Measurements from ENCODE around the gene UBE2J2. TPM values are rescaled to one million over a fixed set of nuclear protein-coding genes. Genes with fewer than 3 reads are reported as not detected.

The UBE2J2 gene
- total RNA-seq, 1 donor from 2014 or later = 36.9 TPM

GRCh38 chr1:1284221-1285101 lies 10.8 kb upstream of the UBE2J2 start:
- no peaks in the 10 kb centered on the region for H3K9me3 ChIP-seq (replicated peaks)
- no peak overlapping the region for H3K27ac ChIP-seq (replicated peaks)
- H3K36me3 ChIP-seq = no peaks in the 10 kb centered on the region
- H3K27me3 ChIP-seq (ENCODE audit: low read depth) = peaks cover 34% of the 10 kb centered on the region
- intact Hi-C loops (cut with micrococcal nuclease) = no loop called here
- H3K4me3 ChIP-seq = no peak overlapping the region
- peaks cover 11% of the 10 kb centered on the region for H3K4me1 ChIP-seq
- TF ChIP-seq CTCF (IDR thresholded peaks at IDR 0.05; ENCODE audit: borderline replicate concordance) = no peak
- DNase-seq = no peak

GRCh38 chr1:1283821-1284220 lies 10.2 kb upstream of the UBE2J2 start:
- peaks cover 34% of the 10 kb centered on the region for H3K27me3 ChIP-seq (ENCODE audit: low read depth)
- H3K9me3 ChIP-seq (replicated peaks) = no peaks in the 10 kb centered on the region
- no peak for DNase-seq

DNA sequence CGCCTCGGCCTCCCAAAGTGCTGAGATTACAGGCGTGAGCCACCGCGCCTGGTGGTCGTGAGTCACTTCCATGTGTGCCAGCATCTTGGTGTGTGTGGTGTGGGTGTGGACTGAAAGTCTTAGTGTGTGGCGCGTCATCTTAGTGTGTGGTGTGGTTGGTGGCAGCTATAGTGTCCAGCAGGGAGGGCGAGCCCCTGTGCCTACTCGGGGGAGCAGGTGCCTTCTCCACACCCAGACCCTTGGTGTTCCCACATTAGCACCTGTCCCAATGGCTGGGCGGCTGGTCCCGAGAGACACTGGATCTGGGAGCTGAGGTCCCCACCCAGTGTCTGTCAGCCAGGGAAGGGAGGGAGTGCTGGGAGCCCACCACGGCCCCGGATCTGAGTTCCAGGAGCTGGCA lies 9.3 kb upstream of the UBE2J2 start:
- no peak overlapping the region for H3K27ac ChIP-seq (replicated peaks)
- H3K4me1 ChIP-seq = peaks cover 11% of the 10 kb centered on the region
- H3K36me3 ChIP-seq = no peaks in the 10 kb centered on the region
- no peaks in the 10 kb centered on the region for H3K9me3 ChIP-seq (replicated peaks)
- TF ChIP-seq CTCF (IDR thresholded peaks at IDR 0.05; ENCODE audit: borderline replicate concordance) = no peak
- peaks cover 34% of the 10 kb centered on the region for H3K27me3 ChIP-seq (ENCODE audit: low read depth)
- DNase-seq = no peak
- no peak overlapping the region for H3K4me3 ChIP-seq
- intact Hi-C loops (cut with micrococcal nuclease) = no loop called here

More at GRCh38 chr1:1283821-1284220, 10.2 kb upstream of the UBE2J2 start:
- no peak for TF ChIP-seq CTCF (IDR thresholded peaks at IDR 0.05; ENCODE audit: borderline replicate concordance)
- intact Hi-C loops (cut with micrococcal nuclease) = no loop called here
- no peaks in the 10 kb centered on the region for H3K36me3 ChIP-seq
- H3K27ac ChIP-seq (replicated peaks) = no peak overlapping the region
- H3K4me3 ChIP-seq = no peak overlapping the region
- H3K4me1 ChIP-seq = peaks cover 11% of the 10 kb centered on the region

DNA sequence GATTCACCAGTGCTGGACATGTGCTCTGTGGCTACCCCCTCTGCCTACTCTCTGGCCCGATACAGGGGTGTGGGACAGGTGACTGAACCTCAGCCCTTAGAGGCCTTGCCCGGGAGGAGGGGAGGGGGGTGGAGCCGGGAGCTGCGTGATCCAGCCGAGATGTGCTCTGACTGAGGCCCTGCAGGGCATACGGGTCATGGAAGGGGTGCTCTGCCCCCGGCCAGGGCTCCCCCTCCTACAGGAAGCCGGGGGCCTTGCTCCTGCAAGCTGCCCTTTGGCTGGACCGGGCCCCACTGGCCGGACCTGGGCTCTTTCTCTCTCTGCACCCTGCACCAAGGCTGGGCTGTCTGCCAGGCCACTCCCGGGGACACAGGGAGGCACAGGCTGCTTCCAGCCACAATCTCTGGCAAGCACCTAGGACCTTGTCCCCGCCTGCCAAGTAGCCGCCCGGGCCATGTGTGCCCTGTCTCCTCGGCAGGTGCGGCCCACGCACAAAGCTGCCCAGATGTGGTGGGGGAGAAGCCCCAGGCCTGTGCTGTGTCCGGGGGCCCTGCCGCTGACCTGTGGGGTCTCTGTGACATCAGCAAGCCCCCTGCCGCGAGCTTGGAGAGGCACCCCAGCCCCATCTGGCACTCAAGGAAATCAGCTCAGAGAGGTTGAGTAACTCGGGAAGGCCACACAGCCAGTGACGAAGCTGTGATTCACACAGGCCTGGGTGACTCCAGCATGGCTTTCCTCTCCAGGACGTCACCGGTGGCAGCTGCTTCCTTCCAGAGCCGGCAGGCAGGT lies 8.1 kb upstream of the UBE2J2 start:
- peak; percentile 85 for DNase-seq

More for the DNA sequence above, 8.1 kb upstream of the UBE2J2 start:
- Histone ChIP-seq H3K4me1 (peaks cover 11% of the 10 kb centered on the region), H3K27ac (replicated peaks) (peak overlapping the region; percentile 68), H3K27me3 (ENCODE audit: low read depth) (peaks cover 23% of the 10 kb centered on the region), H3K36me3 (no peaks in the 10 kb centered on the region), H3K4me3 (no peak overlapping the region), H3K9me3 (replicated peaks) (no peaks in the 10 kb centered on the region)
- intact Hi-C loops (cut with micrococcal nuclease) = no loop called here
- no peak for TF ChIP-seq CTCF (IDR thresholded peaks at IDR 0.05; ENCODE audit: borderline replicate concordance)

Data from left ventricle myocardium inferior (tissue), 1 donor.